ENCODE results near the gene FGGY. TPM values are rescaled to one million over a fixed set of nuclear protein-coding genes. Genes with fewer than 3 reads are reported as not detected.
"Not testable (repeated sequence)": the region's sequence is repeated elsewhere in the genome, so short reads cannot be mapped to it uniquely, and the experiment has no call there.

The FGGY gene
- total and polyA plus RNA-seq, 5 experiments from 2014 or later = 5.7 to 11.1 (median 6.4) TPM

DNA sequence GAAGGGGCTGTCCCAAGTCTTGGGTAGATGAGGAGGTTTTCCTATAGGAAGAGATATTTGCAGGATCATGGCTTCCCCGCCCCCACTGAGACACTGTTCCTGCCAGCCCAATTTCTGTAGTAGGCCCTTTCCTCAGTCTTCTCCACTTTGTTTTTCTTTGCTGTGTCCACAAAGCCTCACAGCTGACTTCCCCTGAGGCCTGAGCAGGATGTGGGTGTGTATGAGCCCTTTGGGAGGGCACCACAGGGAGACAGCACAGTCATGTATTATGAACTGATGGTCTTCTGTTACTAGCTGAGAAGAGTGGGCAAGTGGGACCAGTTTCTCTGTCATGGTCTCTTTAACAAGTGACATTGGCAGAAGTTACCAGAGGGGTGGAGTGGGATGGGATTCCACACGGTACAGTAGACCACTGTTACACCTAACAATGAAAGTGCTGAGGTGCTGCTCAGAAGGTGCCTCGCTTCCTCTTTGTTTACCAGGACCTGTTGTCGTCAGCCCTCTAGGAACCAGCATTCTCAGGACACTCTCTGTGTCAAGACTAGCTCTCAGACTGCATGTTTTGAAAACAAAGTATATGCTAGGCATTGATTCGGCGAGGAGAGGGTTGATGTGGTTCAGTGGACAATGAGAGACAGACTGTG is 264.0 kb downstream of the FGGY start:
- POLR2A ChIA-PET = no interaction called here
- Mint-ChIP-seq H3K4me3 (no peak overlapping the region), H3K36me3 (peaks cover 21 to 34% (median 27%) of the 10 kb centered on the region in 3 donors), H3K27ac (peak overlapping the region in 1 of 10 donors; percentile 6), H3K4me1 (peaks cover 4 to 19% (median 9%) of the 10 kb centered on the region in 4 donors), H3K9me3 (peaks cover 0 to 33% (median 21%) of the 10 kb centered on the region in 9 donors), H3K27me3 (no peaks in the 10 kb centered on the region)
- DNase-seq = no peak
- no peak for ATAC-seq

- POLR2A ChIA-PET = no interaction called here
- Mint-ChIP-seq H3K36me3 (peaks cover 12 to 27% (median 21%) of the 10 kb centered on the region in 3 donors), H3K4me1 (peaks cover 4 to 19% (median 9%) of the 10 kb centered on the region in 4 donors), H3K27ac (no peak overlapping the region), H3K4me3 (no peak overlapping the region), H3K27me3 (no peaks in the 10 kb centered on the region), H3K9me3 (peaks cover 0 to 28% (median 18%) of the 10 kb centered on the region in 9 donors)
- DNase-seq = no peak
- ATAC-seq = no peak
Measured at GRCh38 chr1:59561796-59562195, 264.9 kb downstream of the FGGY start.

- Mint-ChIP-seq H3K36me3 (peaks cover 0 to 3% (median 0%) of the 10 kb centered on the region in 3 donors), H3K27ac (no peak overlapping the region), H3K4me3 (no peak overlapping the region), H3K4me1 (peaks cover 4 to 19% (median 9%) of the 10 kb centered on the region in 4 donors), H3K27me3 (no peaks in the 10 kb centered on the region), H3K9me3 (peaks cover 0 to 2% (median 0%) of the 10 kb centered on the region in 9 donors)
- DNase-seq = no peak
- POLR2A ChIA-PET = no interaction called here
- ATAC-seq = no peak
Measured at GRCh38 chr1:59564192-59564891, 267.4 kb downstream of the FGGY start.

- no peak overlapping the region for H3K4me3 Mint-ChIP-seq
- no peak for ATAC-seq
Measured at GRCh38 chr1:59565611-59566410, 268.9 kb downstream of the FGGY start.

GRCh38 chr1:59568158-59568935 is 271.5 kb downstream of the FGGY start:
- no peak for ATAC-seq
- H3K27ac Mint-ChIP-seq = no peak overlapping the region
- no peak for DNase-seq
- peaks cover 0 to 22% (median 4%) of the 10 kb centered on the region in 5 donors for H3K27me3 Mint-ChIP-seq
- H3K9me3 Mint-ChIP-seq = no peaks in the 10 kb centered on the region
- no peak overlapping the region for H3K4me3 Mint-ChIP-seq
- no peaks in the 10 kb centered on the region for H3K36me3 Mint-ChIP-seq
- peaks cover 9 to 27% (median 23%) of the 10 kb centered on the region in 4 donors for H3K4me1 Mint-ChIP-seq
- POLR2A ChIA-PET = no interaction called here

More at GRCh38 chr1:59565611-59566410, 268.9 kb downstream of the FGGY start:
- Mint-ChIP-seq H3K27me3 (peaks cover 0 to 1% (median 0%) of the 10 kb centered on the region in 5 donors), H3K36me3 (no peaks in the 10 kb centered on the region), H3K9me3 (peaks cover 0 to 1% (median 0%) of the 10 kb centered on the region in 9 donors), H3K4me1 (peaks cover 5 to 30% (median 13%) of the 10 kb centered on the region in 4 donors), H3K27ac (no peak overlapping the region)
- POLR2A ChIA-PET = no interaction called here
- no peak for DNase-seq

- Mint-ChIP-seq H3K4me1 (peaks cover 9 to 27% (median 23%) of the 10 kb centered on the region in 4 donors), H3K9me3 (peaks cover 0 to 6% (median 3%) of the 10 kb centered on the region in 9 donors), H3K36me3 (peaks cover 4 to 5% (median 5%) of the 10 kb centered on the region in 3 donors), H3K27ac (no peak overlapping the region), H3K27me3 (peaks cover 0 to 22% (median 4%) of the 10 kb centered on the region in 5 donors), H3K4me3 (no peak overlapping the region)
- no peak for DNase-seq
- POLR2A ChIA-PET = no interaction called here
- ATAC-seq = no peak
Measured at GRCh38 chr1:59569198-59569597, 272.3 kb downstream of the FGGY start.

DNA sequence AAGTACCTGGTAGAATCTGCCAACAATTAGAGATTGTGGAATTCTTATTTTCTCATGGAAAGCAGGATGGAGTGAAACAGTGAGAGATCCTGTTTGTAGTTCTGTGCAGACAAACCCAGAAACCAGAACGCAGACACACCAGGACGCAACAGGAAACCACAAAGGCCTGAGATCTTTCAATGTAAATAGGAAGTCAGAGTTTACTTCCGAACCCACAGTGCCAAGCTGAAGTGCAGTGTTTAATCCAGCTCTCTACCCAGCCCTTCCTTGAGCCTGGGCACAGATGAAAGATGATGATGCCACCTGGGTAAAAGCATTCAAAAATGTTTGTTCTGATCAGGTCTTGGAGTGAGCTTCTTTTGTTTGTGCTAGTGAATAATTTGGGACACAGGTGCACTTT is 273.6 kb downstream of the FGGY start:
- Mint-ChIP-seq H3K4me1 (peaks cover 9 to 27% (median 23%) of the 10 kb centered on the region in 4 donors), H3K27me3 (peaks cover 0 to 22% (median 4%) of the 10 kb centered on the region in 5 donors), H3K9me3 (peaks cover 0 to 12% (median 5%) of the 10 kb centered on the region in 9 donors), H3K4me3 (peak overlapping the region in 9 of 10 donors; percentile 33 to 64 (median 56)), H3K36me3 (peaks cover 5 to 10% (median 7%) of the 10 kb centered on the region in 3 donors), H3K27ac (peak overlapping the region in 2 of 10 donors; percentile 17 to 33)
- ATAC-seq (peak; percentile 97 to 99), DNase-seq (peak in 9 of 10 donors; percentile 2 to 64 (median 36))
- POLR2A ChIA-PET = no interaction called here

GRCh38 chr1:59574085-59574484 is 277.2 kb downstream of the FGGY start:
- Mint-ChIP-seq H3K4me1 (peaks cover 7 to 27% (median 23%) of the 10 kb centered on the region in 4 donors), H3K27me3 (peaks cover 0 to 22% (median 6%) of the 10 kb centered on the region in 5 donors), H3K36me3 (peaks cover 5 to 16% (median 7%) of the 10 kb centered on the region in 3 donors), H3K27ac (no peak overlapping the region), H3K9me3 (peaks cover 0 to 18% (median 5%) of the 10 kb centered on the region in 9 donors), H3K4me3 (no peak overlapping the region)
- no peak for DNase-seq
- ATAC-seq = no peak
- POLR2A ChIA-PET = no interaction called here

- no peaks in the 10 kb centered on the region for H3K4me1 Mint-ChIP-seq
- peaks cover 0 to 2% (median 0%) of the 10 kb centered on the region in 5 donors for H3K27me3 Mint-ChIP-seq
- POLR2A ChIA-PET = no interaction called here
- no peak overlapping the region for H3K27ac Mint-ChIP-seq
- peaks cover 5 to 25% (median 13%) of the 10 kb centered on the region in 3 donors for H3K36me3 Mint-ChIP-seq
- ATAC-seq (no peak), DNase-seq (no peak)
- peaks cover 0 to 18% (median 5%) of the 10 kb centered on the region in 9 donors for H3K9me3 Mint-ChIP-seq
- no peak overlapping the region for H3K4me3 Mint-ChIP-seq
Measured at GRCh38 chr1:59577774-59578173, 280.9 kb downstream of the FGGY start.

DNA sequence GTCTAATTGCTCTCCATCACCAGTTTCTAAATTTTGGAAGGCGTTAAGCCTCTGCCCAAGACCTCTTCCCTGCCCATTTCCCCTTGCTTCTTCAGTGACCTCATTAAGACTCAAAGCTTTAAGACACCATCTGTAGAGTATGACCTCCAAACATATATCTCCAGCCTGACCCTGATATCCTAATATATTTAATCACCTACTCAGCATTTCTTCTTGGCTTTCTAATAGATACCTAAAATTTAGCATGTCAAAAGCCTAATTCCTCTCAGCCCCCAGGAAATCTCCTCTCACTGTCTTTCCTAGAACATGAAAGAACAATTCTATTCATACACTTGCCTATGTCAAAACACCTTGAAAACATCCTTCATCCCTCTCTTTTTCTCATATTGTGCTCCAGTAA is 282.3 kb downstream of the FGGY start:
- ATAC-seq (no peak), DNase-seq (no peak)
- Mint-ChIP-seq H3K4me3 (no peak overlapping the region), H3K27me3 (peaks cover 0 to 2% (median 0%) of the 10 kb centered on the region in 5 donors), H3K9me3 (peaks cover 0 to 16% (median 1%) of the 10 kb centered on the region in 9 donors), H3K27ac (no peak overlapping the region), H3K4me1 (no peaks in the 10 kb centered on the region), H3K36me3 (peaks cover 1 to 28% (median 17%) of the 10 kb centered on the region in 3 donors)
- POLR2A ChIA-PET = no interaction called here

GRCh38 chr1:59580257-59580656 is 283.4 kb downstream of the FGGY start:
- no peaks in the 10 kb centered on the region for H3K4me1 Mint-ChIP-seq
- DNase-seq (no peak), ATAC-seq (no peak)
- no peak overlapping the region for H3K4me3 Mint-ChIP-seq
- H3K9me3 Mint-ChIP-seq = peaks cover 0 to 12% (median 2%) of the 10 kb centered on the region in 9 donors
- H3K27ac Mint-ChIP-seq = no peak overlapping the region
- POLR2A ChIA-PET = no interaction called here
- H3K36me3 Mint-ChIP-seq = peaks cover 0 to 28% (median 15%) of the 10 kb centered on the region in 3 donors
- peaks cover 0 to 2% (median 0%) of the 10 kb centered on the region in 5 donors for H3K27me3 Mint-ChIP-seq

- H3K4me3 Mint-ChIP-seq, H3K27ac Mint-ChIP-seq, H3K4me1 Mint-ChIP-seq, H3K27me3 Mint-ChIP-seq, ATAC-seq, POLR2A ChIA-PET, H3K36me3 Mint-ChIP-seq, DNase-seq: not testable (repeated sequence)
- H3K9me3 Mint-ChIP-seq = peaks cover 0 to 25% (median 8%) of the 10 kb centered on the region in 9 donors
Measured at GRCh38 chr1:59592410-59592809, 295.5 kb downstream of the FGGY start.

Data from naive thymus-derived CD8-positive, alpha-beta T cell (primary cell).